ENCODE data around the gene SERPINF2. TPM values are rescaled to one million over a fixed set of nuclear protein-coding genes. Genes with fewer than 3 reads are reported as not detected.
"Not testable (repeated sequence)": the region's sequence is repeated elsewhere in the genome, so short reads cannot be mapped to it uniquely, and the experiment has no call there.

The SERPINF2 gene
- polyA plus RNA-seq, 6 donors from 2014 or later, result 0.25 to 0.59 (median 0.40) TPM; not detected in 3

GRCh38 chr17:1765576-1765975 lies 22.9 kb downstream of the SERPINF2 start:
- H3K27me3 Mint-ChIP-seq, result no peaks in the 10 kb centered on the region
- H3K4me1 Mint-ChIP-seq, result peaks cover 31 to 55% (median 36%) of the 10 kb centered on the region in 3 donors
- DNase-seq, result no peak
- peaks cover 0 to 4% (median 0%) of the 10 kb centered on the region in 7 donors for H3K9me3 Mint-ChIP-seq
- H3K4me3 Mint-ChIP-seq, result peak overlapping the region in 1 of 8 donors; percentile 47
- no peak for ATAC-seq (ENCODE audit: low read depth in 2 of 2)
- H3K27ac Mint-ChIP-seq, result peak overlapping the region in 1 of 6 donors; percentile 47
- no peaks in the 10 kb centered on the region for H3K36me3 Mint-ChIP-seq

- H3K27ac Mint-ChIP-seq, result no peak overlapping the region
- DNase-seq (no peak), ATAC-seq (ENCODE audit: low read depth in 2 of 2) (no peak)
- H3K27me3 Mint-ChIP-seq, result no peaks in the 10 kb centered on the region
- peak overlapping the region in 1 of 8 donors; percentile 9 for H3K4me3 Mint-ChIP-seq
- H3K36me3 Mint-ChIP-seq, result no peaks in the 10 kb centered on the region
- H3K4me1 Mint-ChIP-seq, result peaks cover 37 to 63% (median 40%) of the 10 kb centered on the region in 3 donors
- H3K9me3 Mint-ChIP-seq, result peaks cover 0 to 4% (median 0%) of the 10 kb centered on the region in 7 donors
Measured at GRCh38 chr17:1766382-1767135, 23.9 kb downstream of the SERPINF2 start.

GRCh38 chr17:1767358-1767757 lies 24.7 kb downstream of the SERPINF2 start:
- H3K4me3 Mint-ChIP-seq, result peak overlapping the region in 5 of 8 donors; percentile 40 to 76 (median 61)
- H3K9me3 Mint-ChIP-seq, result peaks cover 0 to 4% (median 0%) of the 10 kb centered on the region in 7 donors
- H3K27ac Mint-ChIP-seq, result no peak overlapping the region
- ATAC-seq (ENCODE audit: low read depth in 2 of 2) (no peak), DNase-seq (no peak)
- H3K27me3 Mint-ChIP-seq, result no peaks in the 10 kb centered on the region
- peaks cover 32 to 64% (median 42%) of the 10 kb centered on the region in 3 donors for H3K4me1 Mint-ChIP-seq
- no peaks in the 10 kb centered on the region for H3K36me3 Mint-ChIP-seq

- ATAC-seq (ENCODE audit: low read depth in 2 of 2), result peak; percentile 59 to 64
- DNase-seq, result peak; percentile 30
- peaks cover 0 to 4% (median 0%) of the 10 kb centered on the region in 7 donors for H3K9me3 Mint-ChIP-seq
- no peaks in the 10 kb centered on the region for H3K36me3 Mint-ChIP-seq
- H3K27ac Mint-ChIP-seq, result peak overlapping the region; percentile 18 to 89 (median 60)
- H3K4me1 Mint-ChIP-seq, result peaks cover 20 to 52% (median 22%) of the 10 kb centered on the region in 3 donors
- H3K27me3 Mint-ChIP-seq, result no peaks in the 10 kb centered on the region
- H3K4me3 Mint-ChIP-seq, result peak overlapping the region; percentile 47 to 81 (median 74)
Measured at GRCh38 chr17:1769822-1770477, 27.3 kb downstream of the SERPINF2 start.

GRCh38 chr17:1773000-1773695 lies 30.5 kb downstream of the SERPINF2 start:
- H3K27ac Mint-ChIP-seq, result peak overlapping the region in 5 of 6 donors; percentile 26 to 86 (median 78)
- peaks cover 15 to 45% (median 22%) of the 10 kb centered on the region in 3 donors for H3K4me1 Mint-ChIP-seq
- peak overlapping the region in 1 of 8 donors; percentile 18 for H3K4me3 Mint-ChIP-seq
- DNase-seq; H3K9me3 Mint-ChIP-seq; H3K27me3 Mint-ChIP-seq; ATAC-seq (ENCODE audit: low read depth in 2 of 2); H3K36me3 Mint-ChIP-seq: not testable (repeated sequence)

GRCh38 chr17:1773696-1774181 lies 31.1 kb downstream of the SERPINF2 start:
- peak overlapping the region in 1 of 8 donors; percentile 18 for H3K4me3 Mint-ChIP-seq
- no peak for ATAC-seq (ENCODE audit: low read depth in 2 of 2)
- H3K9me3 Mint-ChIP-seq, result no peaks in the 10 kb centered on the region
- no peaks in the 10 kb centered on the region for H3K27me3 Mint-ChIP-seq
- no peaks in the 10 kb centered on the region for H3K36me3 Mint-ChIP-seq
- H3K4me1 Mint-ChIP-seq, result peaks cover 15 to 45% (median 22%) of the 10 kb centered on the region in 3 donors
- H3K27ac Mint-ChIP-seq, result peak overlapping the region in 4 of 6 donors; percentile 3 to 61 (median 22)
- no peak for DNase-seq

- Mint-ChIP-seq H3K36me3 (no peaks in the 10 kb centered on the region), H3K27ac (peak overlapping the region in 4 of 6 donors; percentile 3 to 82 (median 41))
Measured at GRCh38 chr17:1774390-1775176, 31.9 kb downstream of the SERPINF2 start.

GRCh38 chr17:1776328-1776727 lies 33.7 kb downstream of the SERPINF2 start:
- peaks cover 4 to 25% (median 4%) of the 10 kb centered on the region in 3 donors for H3K4me1 Mint-ChIP-seq
- H3K36me3 Mint-ChIP-seq, result no peaks in the 10 kb centered on the region
- no peaks in the 10 kb centered on the region for H3K9me3 Mint-ChIP-seq
- no peaks in the 10 kb centered on the region for H3K27me3 Mint-ChIP-seq
- DNase-seq, result no peak
- ATAC-seq (ENCODE audit: low read depth in 2 of 2), result no peak
- no peak overlapping the region for H3K27ac Mint-ChIP-seq
- H3K4me3 Mint-ChIP-seq, result no peak overlapping the region

More at GRCh38 chr17:1774390-1775176, 31.9 kb downstream of the SERPINF2 start:
- no peaks in the 10 kb centered on the region for H3K27me3 Mint-ChIP-seq
- no peaks in the 10 kb centered on the region for H3K9me3 Mint-ChIP-seq
- no peak for ATAC-seq (ENCODE audit: low read depth in 2 of 2)
- DNase-seq, result no peak
- peak overlapping the region in 1 of 8 donors; percentile 32 for H3K4me3 Mint-ChIP-seq
- peaks cover 13 to 38% (median 21%) of the 10 kb centered on the region in 3 donors for H3K4me1 Mint-ChIP-seq

GRCh38 chr17:1776857-1777256 lies 34.2 kb downstream of the SERPINF2 start:
- Mint-ChIP-seq H3K36me3 (no peaks in the 10 kb centered on the region), H3K4me1 (peaks cover 0 to 25% (median 2%) of the 10 kb centered on the region in 3 donors), H3K9me3 (no peaks in the 10 kb centered on the region), H3K27me3 (no peaks in the 10 kb centered on the region), H3K4me3 (no peak overlapping the region), H3K27ac (peak overlapping the region in 1 of 6 donors; percentile 54)
- DNase-seq (no peak), ATAC-seq (ENCODE audit: low read depth in 2 of 2) (no peak)

GRCh38 chr17:1779571-1780131 lies 37.0 kb downstream of the SERPINF2 start:
- peaks cover 19 to 36% (median 28%) of the 10 kb centered on the region in 3 donors for H3K4me1 Mint-ChIP-seq
- H3K36me3 Mint-ChIP-seq, result no peaks in the 10 kb centered on the region
- no peaks in the 10 kb centered on the region for H3K27me3 Mint-ChIP-seq
- H3K9me3 Mint-ChIP-seq, result no peaks in the 10 kb centered on the region
- ATAC-seq (ENCODE audit: low read depth in 2 of 2) (no peak), DNase-seq (no peak)
- peak overlapping the region in 1 of 6 donors; percentile 82 for H3K27ac Mint-ChIP-seq
- peak overlapping the region in 1 of 8 donors; percentile 15 for H3K4me3 Mint-ChIP-seq

GRCh38 chr17:1782171-1782567 lies 39.5 kb downstream of the SERPINF2 start:
- Mint-ChIP-seq H3K36me3 (peaks cover 0 to 15% of the 10 kb centered on the region in 2 donors), H3K27me3 (no peaks in the 10 kb centered on the region), H3K27ac (peak overlapping the region; percentile 85 to 99 (median 96)), H3K4me1 (peaks cover 19 to 36% (median 28%) of the 10 kb centered on the region in 3 donors), H3K4me3 (peak overlapping the region in 7 of 8 donors; percentile 24 to 87 (median 81)), H3K9me3 (no peaks in the 10 kb centered on the region)
- DNase-seq, result no peak
- no peak for ATAC-seq (ENCODE audit: low read depth in 2 of 2)

- H3K4me1 Mint-ChIP-seq, result peaks cover 19 to 36% (median 28%) of the 10 kb centered on the region in 3 donors
- H3K9me3 Mint-ChIP-seq, result no peaks in the 10 kb centered on the region
- H3K27ac Mint-ChIP-seq, result peak overlapping the region; percentile 96 to 99 (median 97)
- H3K4me3 Mint-ChIP-seq, result peak overlapping the region; percentile 61 to 87 (median 82)
- ATAC-seq (ENCODE audit: low read depth in 2 of 2) (peak; percentile 24 to 26), DNase-seq (no peak)
- H3K27me3 Mint-ChIP-seq, result no peaks in the 10 kb centered on the region
- peaks cover 0 to 19% of the 10 kb centered on the region in 2 donors for H3K36me3 Mint-ChIP-seq
Measured at GRCh38 chr17:1783271-1783670, 40.6 kb downstream of the SERPINF2 start.
